NB4 (cell line): Measurements from ENCODE around the gene MCC.

Source experiments
- DNase-seq: peaks from one replicate; pipeline ENCODE4 v3.0.0; 2010; ENCODE audit warnings: low read depth
- H3K4me3 ChIP-seq: one replicate; pipeline ENCODE4 v1.5.1; 2011; ENCODE audit warnings: mild to moderate bottlenecking, low read depth, low read length, moderate library complexity
- CTCF ChIP-seq: IDR thresholded peaks from one replicate; pipeline ENCODE4 v1.5.1; 2012; ENCODE audit warnings: low read depth, low read length
- MAX ChIP-seq: IDR thresholded peaks from 2 replicates; pipeline ENCODE4 v1.6.1; 2011; ENCODE audit warnings: low read depth, low read length
- MYC ChIP-seq: IDR thresholded peaks from 2 replicates; pipeline ENCODE4 v1.6.1; 2011; ENCODE audit warnings: low read depth, low read length
- POLR2A ChIP-seq: IDR thresholded peaks from 2 replicates; pipeline ENCODE4 v1.6.1; 2011; ENCODE audit warnings: mild to moderate bottlenecking; ENCODE audit not compliant: insufficient read length; ENCODE audit errors: extremely low read depth

Gene MCC

GRCh38 chr5:113450462-113450861 is 37.8 kb downstream of the MCC start:
- H3K4me3 ChIP-seq: no peak overlapping the region
- no peak for DNase-seq
- TF ChIP-seq MYC: no peak
- no peak for TF ChIP-seq CTCF
- TF ChIP-seq MAX: no peak
- no peak for TF ChIP-seq POLR2A

- TF ChIP-seq CTCF (no peak), POLR2A (no peak), MAX (no peak), MYC (no peak)
- DNase-seq: no peak
- no peak overlapping the region for H3K4me3 ChIP-seq
Measured at GRCh38 chr5:113448252-113448651, 40.0 kb downstream of the MCC start.

GRCh38 chr5:113447498-113448050 is 40.7 kb downstream of the MCC start:
- no peak for TF ChIP-seq MYC
- TF ChIP-seq MAX: no peak
- no peak for TF ChIP-seq POLR2A
- TF ChIP-seq CTCF: no peak
- peak; percentile 10 for DNase-seq
- H3K4me3 ChIP-seq: no peak overlapping the region

GRCh38 chr5:113446358-113446927 is 41.8 kb downstream of the MCC start:
- H3K4me3 ChIP-seq: no peak overlapping the region
- DNase-seq: no peak
- TF ChIP-seq CTCF (no peak), MYC (no peak), MAX (no peak), POLR2A (no peak)

- TF ChIP-seq MYC (no peak), CTCF (no peak), MAX (no peak), POLR2A (no peak)
- no peak for DNase-seq
- no peak overlapping the region for H3K4me3 ChIP-seq
Measured at GRCh38 chr5:113437111-113437510, 51.1 kb downstream of the MCC start.
